GM21390 (cell line): Measurements from ENCODE around the gene ABCG1.

Experiments used
- ATAC-seq: cut with Tn5 transposase; IDR thresholded peaks from one replicate; pipeline ENCODE4 v1.9.1; 2021; ENCODE audit not compliant: unreplicated experiment

The ABCG1 gene

DNA sequence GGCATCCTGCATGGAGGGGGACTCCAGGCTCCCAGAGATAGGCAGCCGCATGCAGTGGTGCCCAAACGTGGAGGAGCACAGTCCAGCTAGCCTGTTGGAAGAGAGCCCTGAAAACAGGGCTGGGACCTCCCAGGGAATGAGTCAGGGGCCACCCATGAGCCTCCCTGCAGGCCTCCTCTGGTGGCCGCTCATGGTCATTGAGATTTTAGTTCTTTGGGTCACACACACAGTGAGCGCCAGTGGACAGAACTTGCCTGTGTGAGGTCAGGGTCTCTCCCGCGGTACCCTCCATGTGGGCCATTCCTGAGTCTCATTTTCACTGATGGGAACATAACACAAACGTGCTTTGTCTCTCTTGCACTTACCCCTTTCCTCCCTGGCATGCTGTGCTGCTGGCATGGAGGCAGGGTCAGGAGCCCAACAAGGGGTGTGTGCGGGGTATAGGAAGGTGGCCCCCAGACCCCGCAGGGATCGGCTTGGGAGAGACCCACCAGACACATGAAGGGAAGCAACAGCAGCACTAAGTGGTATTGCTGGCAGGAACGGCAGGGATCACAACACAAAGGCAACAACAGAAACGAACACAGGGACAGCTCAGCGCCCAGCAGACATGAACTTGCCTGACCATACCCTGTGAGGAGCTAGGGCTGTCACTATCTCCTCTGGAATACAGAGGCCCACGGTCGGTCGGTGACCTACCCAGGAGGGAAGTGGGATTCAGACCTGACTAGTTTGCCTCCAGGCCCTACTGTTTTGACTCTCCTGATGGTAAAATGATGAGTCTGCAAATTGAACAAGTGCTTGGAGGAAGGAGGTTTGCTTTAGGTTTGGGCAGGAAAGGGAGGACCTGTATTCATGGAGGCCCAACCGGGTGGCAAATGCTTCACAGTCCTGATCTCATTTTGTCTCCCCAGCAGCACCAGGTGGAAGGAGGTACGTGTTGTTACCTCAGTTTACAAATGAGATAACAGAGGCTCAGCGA is 31.8 kb downstream of the ABCG1 start:
- no peak for ATAC-seq

GRCh38 chr21:42251654-42252324 is 32.8 kb downstream of the ABCG1 start:
- no peak for ATAC-seq

DNA sequence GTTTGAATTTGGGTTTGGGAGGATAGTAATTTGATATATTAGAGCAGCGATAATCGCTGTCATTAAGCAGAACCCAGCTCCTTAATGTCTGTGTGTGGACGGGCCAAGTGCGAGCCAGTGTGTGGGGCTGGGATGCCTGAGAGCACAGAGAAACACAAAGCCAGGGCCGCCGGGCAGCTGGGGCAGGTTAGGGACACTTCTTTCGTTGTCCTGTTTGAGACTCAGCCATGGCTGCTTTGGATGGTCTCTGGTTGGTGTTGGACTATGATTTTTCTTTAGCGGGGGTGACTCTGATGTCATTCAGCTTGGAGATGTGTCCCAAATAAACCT is 33.4 kb downstream of the ABCG1 start:
- ATAC-seq = no peak

GRCh38 chr21:42252778-42253340 is 33.9 kb downstream of the ABCG1 start:
- no peak for ATAC-seq

- no peak for ATAC-seq
These were observed 34.5 kb downstream of the ABCG1 start for GRCh38 chr21:42253466-42253865.

GRCh38 chr21:42254083-42254482 is 35.1 kb downstream of the ABCG1 start:
- no peak for ATAC-seq

GRCh38 chr21:42254651-42255601 is 36.0 kb downstream of the ABCG1 start:
- ATAC-seq = no peak

GRCh38 chr21:42255825-42256224 is 36.9 kb downstream of the ABCG1 start:
- ATAC-seq = no peak

- no peak for ATAC-seq
These were observed 37.4 kb downstream of the ABCG1 start for GRCh38 chr21:42256316-42256715.

DNA sequence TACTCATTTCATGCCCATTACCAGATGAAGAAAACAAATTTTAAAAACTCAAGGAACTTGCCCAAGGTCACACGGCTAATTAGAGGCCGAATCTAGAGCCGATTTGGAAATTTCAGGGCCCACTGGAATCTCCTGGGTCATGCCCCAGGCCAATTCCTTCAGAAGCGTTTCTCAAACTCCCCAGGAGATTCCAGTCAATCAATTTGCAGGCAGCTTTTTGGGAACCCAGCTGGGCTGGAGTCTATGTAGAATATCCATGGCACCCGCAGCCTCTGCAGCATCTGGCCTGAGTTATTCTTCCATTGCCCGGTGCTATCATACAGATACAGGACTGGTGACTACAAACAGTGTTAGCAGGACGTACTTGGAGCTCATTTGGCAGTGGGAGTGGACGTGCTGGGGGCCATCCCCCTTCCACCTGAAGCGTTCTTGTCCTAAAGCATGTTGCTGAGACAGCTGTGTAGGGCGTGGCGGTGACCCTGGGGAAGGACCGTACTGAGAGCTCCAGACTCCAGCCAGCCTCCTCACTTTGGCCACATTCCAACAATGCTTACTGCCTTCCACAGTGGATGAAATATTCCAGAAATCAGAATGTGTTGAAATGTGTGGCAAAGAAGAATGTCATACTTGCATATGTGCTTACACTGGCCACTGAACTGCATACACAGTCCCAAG is 38.3 kb downstream of the ABCG1 start:
- no peak for ATAC-seq

DNA sequence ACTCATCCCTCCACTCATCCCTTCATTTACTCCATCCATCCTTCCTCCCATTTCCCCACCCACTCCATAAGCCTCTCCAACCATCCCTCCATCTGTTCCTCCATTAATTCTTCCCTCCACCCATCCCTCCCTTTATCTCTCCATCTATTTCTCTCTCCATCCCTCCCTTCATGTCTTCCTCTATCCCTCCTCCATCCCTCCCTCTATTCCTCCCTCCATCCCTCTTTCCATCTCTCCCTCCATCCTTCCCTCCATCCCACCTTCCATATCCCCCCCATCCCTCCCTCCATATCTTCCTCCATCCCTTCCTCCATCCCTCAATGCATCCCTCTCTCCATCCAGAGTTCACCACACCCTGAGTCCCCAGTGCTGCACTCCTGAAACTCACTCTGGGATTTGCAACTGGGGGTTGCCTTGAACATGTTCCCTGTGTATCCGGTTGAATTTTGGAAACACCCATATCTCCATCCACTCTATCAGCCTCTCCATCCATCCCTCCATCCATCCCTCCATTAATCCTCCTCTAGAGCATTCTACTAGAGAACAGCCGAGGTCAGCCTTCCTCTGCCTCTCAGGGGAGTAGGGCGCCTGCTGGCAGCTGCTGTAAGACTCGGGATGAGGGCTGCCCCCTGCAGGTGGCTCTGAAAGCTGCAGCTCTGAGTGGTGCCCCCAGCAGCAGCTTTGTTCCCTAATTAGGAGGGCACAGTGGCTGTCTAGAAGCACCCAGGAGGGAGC is 39.4 kb downstream of the ABCG1 start:
- ATAC-seq = no peak

- no peak for ATAC-seq
These were observed 40.0 kb downstream of the ABCG1 start for GRCh38 chr21:42258885-42259407.

DNA sequence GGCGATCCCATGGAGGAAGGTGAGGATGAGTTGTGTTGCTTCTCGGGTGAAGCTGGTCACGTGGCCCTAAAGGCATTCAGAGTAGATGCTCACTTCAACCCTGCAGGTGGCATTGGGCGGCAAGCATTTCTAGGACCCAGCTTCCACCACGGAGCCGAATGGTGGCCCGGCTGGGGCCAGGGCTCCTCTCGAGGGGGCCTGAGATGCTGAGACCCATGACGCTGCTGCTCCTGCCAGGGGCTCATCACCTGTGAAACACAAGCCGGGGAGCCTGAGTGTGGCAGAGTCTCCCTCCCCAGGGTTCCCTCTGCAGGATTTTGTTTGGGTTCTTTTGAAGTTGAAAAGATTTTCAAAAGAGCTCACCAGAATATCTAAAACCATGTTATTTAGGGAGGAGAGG is 41.2 kb downstream of the ABCG1 start:
- ATAC-seq = no peak

GRCh38 chr21:42261829-42262200 is 42.9 kb downstream of the ABCG1 start:
- no peak for ATAC-seq

DNA sequence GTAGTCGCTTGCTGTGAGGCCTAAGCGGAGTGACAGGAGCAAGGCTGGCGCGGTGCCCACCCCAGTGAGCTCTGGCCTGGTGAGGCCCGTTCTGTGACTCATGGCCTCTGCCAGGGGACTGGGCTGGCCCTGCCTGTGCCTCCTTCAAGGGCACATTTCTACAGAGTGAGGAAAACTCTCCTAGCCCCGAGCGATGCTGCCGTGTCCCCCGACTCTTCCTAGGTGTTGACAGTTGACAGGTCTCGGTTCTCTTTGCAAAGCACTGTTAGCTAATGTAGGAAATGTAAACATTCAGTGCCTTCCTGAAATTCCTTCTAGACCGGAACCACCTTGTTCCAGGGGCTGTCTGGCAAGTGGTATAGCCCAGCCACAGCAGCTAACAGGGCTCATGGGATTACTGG is 43.9 kb downstream of the ABCG1 start:
- no peak for ATAC-seq

DNA sequence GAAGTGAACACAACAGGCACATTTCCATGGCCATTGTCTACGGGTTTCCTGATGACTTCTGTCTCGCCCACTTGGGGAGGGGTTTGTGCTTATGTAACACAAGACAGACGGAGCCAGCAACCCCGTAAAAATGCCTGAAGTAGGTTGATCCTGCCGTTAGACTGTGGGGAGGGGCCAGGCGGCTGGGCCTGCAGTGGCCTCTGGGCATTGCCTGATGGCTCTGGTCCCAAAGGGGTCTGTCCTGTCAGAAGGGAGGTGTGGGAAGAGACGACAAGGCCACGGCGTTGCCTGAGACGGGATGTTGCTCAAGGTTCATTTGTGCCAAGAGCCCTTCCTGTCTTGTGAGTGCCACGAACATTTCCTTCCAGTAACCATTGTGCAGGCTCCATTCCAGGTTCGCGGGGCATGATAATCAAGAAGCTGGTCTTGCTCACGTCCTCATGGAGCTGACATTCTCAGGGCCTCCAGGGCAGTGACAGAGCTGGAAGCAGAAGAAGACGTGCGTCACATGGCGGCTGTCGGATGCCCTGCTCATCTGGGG is 44.7 kb downstream of the ABCG1 start:
- ATAC-seq = no peak

DNA sequence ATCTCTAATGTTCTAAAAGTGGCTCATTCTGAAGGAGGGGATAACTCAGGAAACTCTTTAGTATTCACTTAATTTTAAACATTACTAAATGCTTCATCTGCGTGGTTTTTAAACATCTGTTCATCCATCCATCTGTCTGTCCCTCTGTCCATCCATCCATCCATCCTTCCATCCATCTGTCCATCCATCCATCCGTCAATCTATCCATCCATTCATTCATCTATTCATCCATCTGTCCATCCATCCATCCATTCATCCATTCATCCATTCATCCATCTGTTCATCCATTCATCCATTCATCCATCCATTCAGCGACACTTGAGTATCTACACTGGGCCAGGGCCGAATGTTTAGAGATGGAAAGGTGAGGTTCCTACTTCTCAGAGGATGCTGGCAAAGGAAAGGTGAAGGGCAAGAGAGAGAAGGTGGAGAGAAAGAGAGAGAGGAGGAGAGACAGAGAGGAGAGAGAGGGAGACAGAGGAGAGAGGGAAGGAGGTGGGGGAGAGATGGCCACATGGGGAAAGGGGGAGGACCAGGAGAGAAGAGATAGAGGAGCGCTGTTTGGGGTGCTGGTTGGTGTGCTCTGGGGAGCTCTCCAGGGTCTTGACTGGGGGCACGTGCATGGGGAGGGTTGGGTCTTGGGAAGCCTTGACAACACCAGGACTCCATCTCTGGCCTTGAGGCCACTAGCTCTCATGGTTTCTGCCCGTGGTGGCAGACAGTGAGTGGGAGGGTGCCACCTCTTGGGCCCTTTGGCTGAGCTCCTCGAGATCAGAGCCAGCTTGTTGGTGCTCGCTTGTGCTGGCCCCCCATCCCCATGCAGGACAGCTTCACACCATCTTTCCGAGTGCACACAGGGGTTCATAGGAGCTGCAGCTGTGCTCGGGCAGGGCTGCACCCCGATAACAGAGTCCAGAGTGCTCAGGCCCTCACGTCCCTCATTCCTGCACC is 45.6 kb downstream of the ABCG1 start:
- no peak for ATAC-seq

DNA sequence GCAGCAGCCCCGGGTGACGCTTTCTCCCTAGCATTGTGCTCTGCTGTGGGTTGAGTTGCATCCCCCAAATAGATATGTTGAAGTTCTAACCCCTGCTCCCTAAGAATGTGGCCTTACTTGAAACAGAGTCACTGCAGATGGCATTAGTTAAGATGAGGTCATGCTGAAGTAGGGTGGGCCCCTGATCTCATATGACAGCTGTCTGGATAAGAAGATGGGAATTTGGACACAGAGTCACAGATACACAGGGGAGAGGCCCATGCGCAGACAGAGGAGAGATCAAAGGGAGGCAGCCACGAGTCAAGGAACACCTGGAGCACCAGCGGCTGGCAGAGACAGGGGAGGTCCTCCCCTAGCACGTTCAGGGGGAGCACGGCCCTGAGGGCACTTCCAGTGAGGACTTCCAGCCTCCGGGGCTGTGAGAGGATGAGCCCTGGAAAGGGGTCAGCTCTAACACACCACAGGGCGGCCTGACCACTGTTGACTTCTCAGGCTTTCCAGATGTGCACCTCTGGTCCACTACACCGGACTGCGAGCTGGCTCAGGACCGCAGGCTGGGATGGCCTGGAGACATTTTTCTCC is 46.4 kb downstream of the ABCG1 start:
- ATAC-seq = no peak
